HepG2 (cell line): Measurements from ENCODE around the gene ARHGAP22. TPM values are rescaled to one million over a fixed set of nuclear protein-coding genes. Genes with fewer than 3 reads are reported as not detected.

Source experiments
- ATAC-seq: fragments of 200-7000 bp; cut with Tn5 transposase; 3 replicates; pipeline ENCODE4 v1.9.1; 2020; ENCODE audit warnings: mild to moderate bottlenecking, moderate library complexity
- BruUV-seq: library from RNA; stranded (reverse); fragments of 400-500 nt; replicated peaks from 2 replicates; lab custom pipeline; 2021; lab: Mats Ljungman, UMichigan
- CTCF ChIA-PET: fragments of 300-600 bp; formaldehyde crosslinking; extraction: SDS; loops from one replicate; lab custom pipeline; 2021; ENCODE audit warnings: low total read pairs, inconsistent platforms, low intra/inter-chr PET ratio; lab: Yijun Ruan, JAX
- POLR2A ChIA-PET: fragments of 350-600 bp; sonication (Branson Sonifier 250); formaldehyde crosslinking; loops from one replicate; lab custom pipeline; 2020; ENCODE audit warnings: antibody characterized with exemption, inconsistent platforms; lab: Yijun Ruan, JAX
- DNase-seq: peaks from one replicate; pipeline ENCODE4 v3.0.0-alpha.2; 2015; ENCODE audit warnings: low spot score
- FAIRE-seq: peaks from 3 replicates; lab custom pipeline; 2011; peaks lifted over from hg19 to GRCh38; lab: Jason Lieb, UNC
- H2AFZ ChIP-seq: one replicate; pipeline ENCODE4 v1.6.1; 2011; ENCODE audit warnings: low read length, inconsistent platforms
- H3K27ac ChIP-seq: fragments of 300-600 bp; 3 replicates; pipeline ENCODE4 v1.8.0; 2011; ENCODE audit warnings: mixed run types, mild to moderate bottlenecking, mixed read lengths, low read length, inconsistent platforms; ENCODE audit not compliant: insufficient read depth; ENCODE audit errors: extremely low read length
- H3K27me3 ChIP-seq, 2 experiments: fragments of 200-600 bp in 1 of 2; 2 replicates in 1 of 2; 3 replicates in 1 of 2; pipeline versions ENCODE4 v1.6.0 to v1.8.0; 2011; ENCODE audit warnings: low read length in 2 of 2, mild to moderate bottlenecking in 2 of 2, moderate library complexity in 2 of 2, inconsistent platforms in 1 of 2; ENCODE audit not compliant: insufficient read depth in 2 of 2, control insufficient read depth in 1 of 2
- H3K36me3 ChIP-seq, 2 experiments: fragments of 200-600 bp in 1 of 2; replicated peaks in 1 of 2; 2 replicates in 1 of 2; 3 replicates in 1 of 2; pipeline versions ENCODE4 v1.5.1 to v1.8.0; 2011; ENCODE audit warnings: low read length in 2 of 2, inconsistent platforms in 1 of 2; ENCODE audit not compliant: insufficient read depth in 2 of 2, control insufficient read depth in 1 of 2
- H3K4me1 ChIP-seq: 2 replicates; pipeline ENCODE4 v1.5.1; 2012; ENCODE audit warnings: low read length, inconsistent platforms; ENCODE audit not compliant: insufficient read depth
- H3K4me2 ChIP-seq: 2 replicates; pipeline ENCODE4 v1.6.0; 2011; ENCODE audit warnings: low read depth, low read length, inconsistent platforms
- H3K4me3 ChIP-seq, 3 experiments: fragments of 200-600 bp in 1 of 3; sonication (generic), shearing (Covaris generic) in 1 of 3; replicated peaks in 1 of 3; 2 replicates each; pipeline ENCODE4 v1.5.1; 2011 to 2016; ENCODE audit warnings: low read length in 3 of 3, inconsistent platforms in 2 of 3, low read depth in 2 of 3, mild to moderate bottlenecking in 2 of 3, control low read depth in 1 of 3, mixed read lengths in 1 of 3; ENCODE audit not compliant: insufficient read depth in 1 of 3
- H3K79me2 ChIP-seq: one replicate; pipeline ENCODE4 v1.6.1; 2011; ENCODE audit warnings: low read length, inconsistent platforms; ENCODE audit not compliant: insufficient read depth
- H3K9ac ChIP-seq: 2 replicates; pipeline ENCODE4 v1.6.0; 2011; ENCODE audit warnings: mild to moderate bottlenecking, low read depth, low read length, inconsistent platforms; ENCODE audit not compliant: insufficient read depth
- H3K9me3 ChIP-seq: 2 replicates; pipeline ENCODE4 v1.5.1; 2012; ENCODE audit warnings: mild to moderate bottlenecking, low read length
- H4K20me1 ChIP-seq: 2 replicates; pipeline ENCODE4 v1.6.0; 2011; ENCODE audit warnings: inconsistent platforms, mild to moderate bottlenecking, low read length, moderate library complexity; ENCODE audit not compliant: insufficient read depth
- ELK4 ChIP-seq: sonication (generic); formaldehyde crosslinking; IDR thresholded peaks from 2 replicates; pipeline ENCODE4 v1.9.0; 2021; ENCODE audit warnings: missing genetic modification reagents, borderline replicate concordance
- ZFP62 ChIP-seq: sonication (generic); formaldehyde crosslinking; IDR thresholded peaks from 2 replicates; pipeline ENCODE4 v1.4.0; 2020; ENCODE audit warnings: missing genetic modification reagents
- ZNF160 ChIP-seq: sonication (generic); formaldehyde crosslinking; IDR thresholded peaks from 2 replicates; pipeline ENCODE4 v1.8.0; 2022; ENCODE audit warnings: mild to moderate bottlenecking, inconsistent platforms, missing genetic modification reagents
- ZNF329 ChIP-seq: sonication (generic); formaldehyde crosslinking; IDR thresholded peaks from 2 replicates; pipeline ENCODE4 v1.9.0; 2021; ENCODE audit warnings: low read depth, mild to moderate bottlenecking, missing genetic modification reagents
- ZNF503 ChIP-seq: sonication (generic); formaldehyde crosslinking; IDR thresholded peaks from 2 replicates; pipeline ENCODE4 v1.4.0; 2020; ENCODE audit warnings: missing genetic modification reagents
- ZNF710 ChIP-seq: sonication (generic); formaldehyde crosslinking; IDR thresholded peaks from 2 replicates; pipeline ENCODE4 v1.5.0; 2020; ENCODE audit warnings: mild to moderate bottlenecking, missing genetic modification reagents, borderline replicate concordance
- WGBS: methylation state at CpG from one replicate; pipeline ENCODE4 v1.1.6; 2017; ENCODE audit warnings: low lambda C conversion rate; 5-methylcytosine and 5-hydroxymethylcytosine counted together
- in situ Hi-C: cut with HindIII; loops from 2 replicates; pipeline ENCODE4 v1.10.0; 2017; ENCODE audit warnings: low pct_unique_long_range_greater_than_20kb; ENCODE audit not compliant: extremely low pct_ligation_motif_present
- intact Hi-C: fragments of 100-400 bp; cut with micrococcal nuclease; formaldehyde crosslinking; loops from one replicate; pipeline ENCODE4 v1.10.0; 2022; ENCODE audit not compliant: unreplicated experiment
- polyA plus RNA-seq, 8 experiments: library from polyadenylated mRNA; depleted of rRNA in 3 of 8; stranded (reverse) in 7 of 8; unstranded in 1 of 8; fragments of >200 nt; fragmentation: Illumina TruSeq in 4 of 8; extraction: Trizol in 4 of 8; gene quantifications; 2 replicates each; pipeline versions ENCODE4 v1.2.1 to v1.2.3, GENCODE V29; 2011 to 2016; ENCODE audit warnings: low read depth in 4 of 8, missing spikeins in 1 of 8, mixed read lengths in 1 of 8; ENCODE audit not compliant: insufficient read depth in 1 of 8
- total RNA-seq, 5 experiments: library from RNA; depleted of rRNA; stranded (reverse); fragments of >200 nt; fragmentation: Illumina TruSeq; extraction: Trizol; gene quantifications; 2 replicates each; pipeline ENCODE4 v1.2.3, GENCODE V29; 2016; ENCODE audit warnings: low read depth in 1 of 5
- TF ChIP-seq, protein P1 (sequence below): sonication (generic); formaldehyde crosslinking; IDR thresholded peaks from 2 replicates; pipeline ENCODE4 v1.8.1; 2023; ENCODE audit warnings: mild to moderate bottlenecking, moderate library complexity, missing genetic modification reagents
- TF ChIP-seq, protein P2 (sequence below): sonication (generic); formaldehyde crosslinking; IDR thresholded peaks from 2 replicates; pipeline ENCODE4 v1.4.0; 2020; ENCODE audit warnings: missing genetic modification reagents

Gene ARHGAP22
- total and polyA plus RNA-seq, 2 of the 13 experiments (the other 11 are each of a cell fraction or from before 2014, with no cell fraction given), result 0.08 to 0.38 TPM

- H3K9me3 ChIP-seq, result no peaks in the 10 kb centered on the region
- 31% methylated on average over 2 of the region's 2 CpGs for WGBS
- H3K9ac ChIP-seq, result no peak overlapping the region
- POLR2A ChIA-PET, result no interaction called here
- no peaks in the 10 kb centered on the region for H3K4me1 ChIP-seq
- H4K20me1 ChIP-seq, result no peaks in the 10 kb centered on the region
- no peaks in the 10 kb centered on the region for H3K36me3 ChIP-seq
- H3K27ac ChIP-seq, result no peak overlapping the region
- no peak for DNase-seq
- no peak overlapping the region for H3K4me3 ChIP-seq
- TF ChIP-seq ZFP62, result no peak
- TF ChIP-seq ZNF710 (CRISPR knock-in tag), result no peak
- TF ChIP-seq, protein P1, sequence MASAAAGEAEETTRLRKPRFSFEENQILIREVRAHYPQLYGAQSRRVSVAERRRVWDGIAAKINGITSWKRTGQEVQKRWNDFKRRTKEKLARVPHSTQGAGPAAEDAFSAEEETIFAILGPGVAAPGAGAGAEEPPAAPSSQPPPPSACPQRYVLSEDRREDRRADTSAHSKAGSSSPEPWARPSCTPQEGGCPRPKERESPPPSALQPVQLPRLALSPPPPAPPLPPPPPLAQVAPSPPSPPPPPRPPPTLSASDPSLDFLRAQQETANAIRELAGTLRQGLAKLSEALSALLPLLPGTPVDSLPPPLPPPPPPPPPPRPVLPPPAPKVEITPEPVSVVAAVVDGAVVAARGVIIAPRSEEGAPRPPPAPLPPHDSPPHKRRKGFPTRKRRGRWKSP (CRISPR knock-in tag), result no peak
- TF ChIP-seq, all 625 proteins: peak for 0
- CTCF ChIA-PET, result no interaction called here
- ATAC-seq (no peak), FAIRE-seq (no peak)
- H3K27me3 ChIP-seq, result no peaks in the 10 kb centered on the region
- H3K4me2 ChIP-seq, result no peak overlapping the region
- no peak overlapping the region for H2AFZ ChIP-seq
- no peaks in the 10 kb centered on the region for H3K79me2 ChIP-seq
- BruUV-seq, result no TSS peak
- intact Hi-C loops, result no loop called here
- in situ Hi-C loops, result no loop called here
Observed at GRCh38 chr10:48613016-48613415, 8.1 kb upstream of the ARHGAP22 start.

- Histone ChIP-seq H3K4me3 (no peak overlapping the region), H3K27me3 (no peaks in the 10 kb centered on the region), H3K79me2 (no peaks in the 10 kb centered on the region), H3K4me2 (no peak overlapping the region), H3K9me3 (no peaks in the 10 kb centered on the region), H3K4me1 (no peaks in the 10 kb centered on the region), H4K20me1 (no peaks in the 10 kb centered on the region), H3K27ac (no peak overlapping the region), H3K36me3 (no peaks in the 10 kb centered on the region), H2AFZ (no peak overlapping the region), H3K9ac (no peak overlapping the region)
- no peak for DNase-seq
- BruUV-seq, result no TSS peak
- in situ Hi-C loops, result no loop called here
- no peak for FAIRE-seq
- 0% methylated on average over 3 of the region's 3 CpGs for WGBS
- no peak for ATAC-seq
- ChIA-PET POLR2A (no interaction called here), CTCF (no interaction called here)
- intact Hi-C loops, result no loop called here
- TF ChIP-seq ZNF329 (CRISPR knock-in tag), result no peak
- TF ChIP-seq, protein P2, sequence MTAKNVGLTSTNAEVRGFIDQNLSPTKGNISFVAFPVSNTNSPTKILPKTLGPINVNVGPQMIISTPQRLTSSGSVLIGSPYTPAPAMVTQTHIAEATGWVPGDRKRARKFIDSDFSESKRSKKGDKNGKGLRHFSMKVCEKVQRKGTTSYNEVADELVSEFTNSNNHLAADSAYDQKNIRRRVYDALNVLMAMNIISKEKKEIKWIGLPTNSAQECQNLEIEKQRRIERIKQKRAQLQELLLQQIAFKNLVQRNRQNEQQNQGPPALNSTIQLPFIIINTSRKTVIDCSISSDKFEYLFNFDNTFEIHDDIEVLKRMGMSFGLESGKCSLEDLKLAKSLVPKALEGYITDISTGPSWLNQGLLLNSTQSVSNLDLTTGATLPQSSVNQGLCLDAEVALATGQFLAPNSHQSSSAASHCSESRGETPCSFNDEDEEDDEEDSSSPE (CRISPR knock-in tag), result no peak
- no peak for TF ChIP-seq ZNF503 (CRISPR knock-in tag)
- no peak for TF ChIP-seq ELK4 (CRISPR knock-in tag)
- TF ChIP-seq ZNF160 (CRISPR knock-in tag), result no peak
Observed at GRCh38 chr10:48612236-48612943, 7.5 kb upstream of the ARHGAP22 start.
